Lower leg skin (tissue), 3 donors: Measurements from ENCODE around the gene CARD11.

Source experiments
- POLR2A ChIP-seq, 2 donors: fragments of 450-650 bp; IDR thresholded peaks; one replicate each; pipeline ENCODE4 v1.6.1; 2016 to 2017; ENCODE audit warnings: antibody characterized with exemption in 2 of 2, mild to moderate bottlenecking in 1 of 2, moderate library complexity in 1 of 2
- TF ChIP-seq, protein P1 (sequence below), 3 donors: fragments of 450-650 bp; IDR thresholded peaks; one replicate each; pipeline ENCODE4 v1.5.1; 2016; ENCODE audit warnings: antibody characterized with exemption in 3 of 3, mild to moderate bottlenecking in 3 of 3, moderate library complexity in 2 of 3

DNA sequence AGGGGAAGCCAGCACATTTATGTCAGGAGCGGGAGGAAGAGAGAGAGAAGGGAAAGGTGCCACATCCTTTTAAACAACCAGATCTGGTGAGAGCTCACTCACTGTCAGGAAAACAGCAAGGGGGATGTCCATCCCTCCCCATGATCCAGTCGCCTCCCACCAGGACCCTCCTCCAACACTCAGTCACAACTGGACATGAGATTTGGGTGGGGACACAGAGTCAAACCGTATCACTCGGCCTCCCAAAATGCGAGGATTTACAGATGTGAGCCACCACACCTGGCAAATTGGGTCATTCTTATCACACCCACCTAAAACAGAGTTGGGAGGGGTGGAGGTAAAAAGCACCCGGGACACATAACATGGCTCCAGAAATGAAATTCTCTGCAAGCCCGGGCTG, 41.0 kb downstream of the CARD11 start:
- no peak for TF ChIP-seq POLR2A (IDR thresholded peaks at IDR 0.05)
- TF ChIP-seq, protein P1, sequence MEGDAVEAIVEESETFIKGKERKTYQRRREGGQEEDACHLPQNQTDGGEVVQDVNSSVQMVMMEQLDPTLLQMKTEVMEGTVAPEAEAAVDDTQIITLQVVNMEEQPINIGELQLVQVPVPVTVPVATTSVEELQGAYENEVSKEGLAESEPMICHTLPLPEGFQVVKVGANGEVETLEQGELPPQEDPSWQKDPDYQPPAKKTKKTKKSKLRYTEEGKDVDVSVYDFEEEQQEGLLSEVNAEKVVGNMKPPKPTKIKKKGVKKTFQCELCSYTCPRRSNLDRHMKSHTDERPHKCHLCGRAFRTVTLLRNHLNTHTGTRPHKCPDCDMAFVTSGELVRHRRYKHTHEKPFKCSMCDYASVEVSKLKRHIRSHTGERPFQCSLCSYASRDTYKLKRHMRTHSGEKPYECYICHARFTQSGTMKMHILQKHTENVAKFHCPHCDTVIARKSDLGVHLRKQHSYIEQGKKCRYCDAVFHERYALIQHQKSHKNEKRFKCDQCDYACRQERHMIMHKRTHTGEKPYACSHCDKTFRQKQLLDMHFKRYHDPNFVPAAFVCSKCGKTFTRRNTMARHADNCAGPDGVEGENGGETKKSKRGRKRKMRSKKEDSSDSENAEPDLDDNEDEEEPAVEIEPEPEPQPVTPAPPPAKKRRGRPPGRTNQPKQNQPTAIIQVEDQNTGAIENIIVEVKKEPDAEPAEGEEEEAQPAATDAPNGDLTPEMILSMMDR (IDR thresholded peaks at IDR 0.05): no peak
